GM12878 (cell line): Measurements from ENCODE around the gene RASGRP3.

Experiments used
- NR2C2 ChIP-seq: IDR thresholded peaks from 2 replicates; pipeline ENCODE4 v1.6.1; 2011; ENCODE audit warnings: borderline replicate concordance, low read depth; ENCODE audit not compliant: control insufficient read depth, insufficient read length
- NRF1 ChIP-seq: conservative IDR thresholded peaks from 2 replicates; pipeline ENCODE4 v1.6.1; 2011; ENCODE audit warnings: mild to moderate bottlenecking, low read depth, low read length, improper control_type of control experiment
- POLR2AphosphoS2 ChIP-seq: IDR thresholded peaks from 2 replicates; pipeline ENCODE4 v1.6.1; 2011; ENCODE audit warnings: low read depth, mild to moderate bottlenecking, low read length, improper control_type of control experiment, moderate library complexity
- RB1 ChIP-seq: fragments of 450-650 bp; formaldehyde crosslinking; IDR thresholded peaks from 2 replicates; pipeline ENCODE4 v1.6.1; 2017; ENCODE audit warnings: mild to moderate bottlenecking, borderline replicate concordance
- REST ChIP-seq: IDR thresholded peaks from 2 replicates; pipeline ENCODE4 v1.6.1; 2012; ENCODE audit warnings: mild to moderate bottlenecking, low read depth, low read length
- SPI1 ChIP-seq: IDR thresholded peaks from 2 replicates; pipeline ENCODE4 v1.6.1; 2011; ENCODE audit warnings: low read depth, mild to moderate bottlenecking, low read length, moderate library complexity, borderline replicate concordance; ENCODE audit not compliant: insufficient read depth

- TF ChIP-seq POLR2AphosphoS2: no peak
- TF ChIP-seq NRF1: no peak
- TF ChIP-seq RB1: no peak
- TF ChIP-seq SPI1: no peak
- no peak for TF ChIP-seq NR2C2
- no peak for TF ChIP-seq REST
Measured at GRCh38 chr2:33532146-33532545, 55.7 kb downstream of the RASGRP3 start.
